Psoas muscle (tissue), 8 donors: ENCODE data around the gene PYCR2. TPM values are rescaled to one million over a fixed set of nuclear protein-coding genes. Genes with fewer than 3 reads are reported as not detected.
"Not testable (repeated sequence)": the region's sequence is repeated elsewhere in the genome, so short reads cannot be mapped to it uniquely, and the experiment has no call there.

Experiments
- ATAC-seq, 4 donors: fragments of 200-7000 bp; cut with Tn5 transposase; one replicate each; pipeline ENCODE4 v1.9.1; 2020; ENCODE audit warnings: moderate library complexity in 3 of 4, mild to moderate bottlenecking in 2 of 4
- DNase-seq, 2 donors: peaks; one replicate each; pipeline ENCODE4 v3.0.0-alpha.2; 2020
- H3K27ac ChIP-seq: fragments of 200-600 bp; one replicate; pipeline ENCODE4 v1.8.0; 2022
- H3K27me3 ChIP-seq, 3 donors: fragments of 200-600 bp in 1 of 3; one replicate each; pipeline versions ENCODE4 v1.6.1 to v1.8.0; 2013 to 2022; ENCODE audit warnings: low read length in 2 of 3, mild to moderate bottlenecking in 2 of 3, moderate library complexity in 1 of 3; ENCODE audit not compliant: insufficient read depth in 3 of 3
- H3K36me3 ChIP-seq, 2 donors: fragments of 200-600 bp in 1 of 2; one replicate each; pipeline versions ENCODE4 v1.6.1 to v1.8.0; 2013 to 2022; ENCODE audit warnings: low read depth in 1 of 2, mild to moderate bottlenecking in 1 of 2, moderate library complexity in 1 of 2; ENCODE audit not compliant: insufficient read depth in 1 of 2
- H3K4me1 ChIP-seq: fragments of 200-600 bp; one replicate; pipeline ENCODE4 v1.8.0; 2022
- H3K4me3 ChIP-seq: fragments of 200-600 bp; one replicate; pipeline ENCODE4 v1.8.0; 2022; ENCODE audit warnings: mild to moderate bottlenecking
- H3K9me3 ChIP-seq: fragments of 200-600 bp; one replicate; pipeline ENCODE4 v1.8.0; 2022
- CTCF ChIP-seq: fragments of 200-600 bp; IDR thresholded peaks from one replicate; pipeline ENCODE4 v1.8.0; 2022; ENCODE audit warnings: antibody characterized with exemption
- WGBS, 3 donors: extraction: QIAGEN DNeasy Blood & Tissue Kit; methylation state at CpG; one replicate each; pipeline versions ENCODE4 v1.1.6 to v1.1.7; 2013; 5-methylcytosine and 5-hydroxymethylcytosine counted together
- intact Hi-C, 2 donors: fragments of 100-400 bp; cut with DNase I; formaldehyde crosslinking; loops; one replicate each; pipeline versions ENCODE4 v1.11.0 to v1.14.2; 2022
- polyA plus RNA-seq, 3 donors: library from polyadenylated mRNA; stranded (reverse); fragments of 200-250 nt; gene quantifications; one replicate each; pipeline ENCODE4 v1.2.3, GENCODE V29; 2013
- total RNA-seq, 4 donors: library from RNA; stranded (reverse); fragmentation: NEBNext Ultra II Directional in 2 of 4; extraction: Animal tissue kit (Norgen Biotek cat#: 25700) in 2 of 4; gene quantifications; one replicate each; pipeline versions ENCODE4 v1.2.1 to v1.2.4, GENCODE V29; 2021 to 2023
- donor health status: healthy with polysubstance abuse.
- donor health status: DM: no; HTN: no; CAD: no; lungs with moderate emphysema.
- donor health status: Bipolar disorder and iron deficiency.
- donor health status: healthy.
- donor health status: DM: yes; HTN: yes; CAD: no.
- donor health status: DM: no; HTN: no; CAD: no.
- donor health status: DM: no; HTN: no; CAD: no.
- donor health status: DM: yes; HTN: yes; CAD: no.

The PYCR2 gene
- total and polyA plus RNA-seq, 7 donors, result 34.9 to 70.2 (median 52.0) TPM

GRCh38 chr1:225934711-225935110 is 10.7 kb upstream of the PYCR2 start:
- DNase-seq (no peak), ATAC-seq (no peak)
- intact Hi-C loops, result no loop called here
- TF ChIP-seq CTCF, result no peak
- Histone ChIP-seq H3K27me3 (no peaks in the 10 kb centered on the region), H3K4me3 (no peak overlapping the region), H3K36me3 (no peaks in the 10 kb centered on the region), H3K9me3 (no peaks in the 10 kb centered on the region), H3K27ac (no peak overlapping the region), H3K4me1 (no peaks in the 10 kb centered on the region)
- 96 to 98% (median 96%) methylated on average over 5 of the region's 5 CpGs for WGBS, 3 donors

- Histone ChIP-seq H3K4me1 (no peaks in the 10 kb centered on the region), H3K27me3 (no peaks in the 10 kb centered on the region), H3K4me3 (no peak overlapping the region), H3K27ac (no peak overlapping the region), H3K36me3 (no peaks in the 10 kb centered on the region), H3K9me3 (no peaks in the 10 kb centered on the region)
- TF ChIP-seq CTCF, result no peak
- intact Hi-C loops, result no loop called here
- WGBS, 3 donors, result 90 to 92% (median 92%) methylated on average over 2 of the region's 2 CpGs
- ATAC-seq (no peak), DNase-seq (no peak)
Measured at GRCh38 chr1:225933072-225933471, 9.0 kb upstream of the PYCR2 start.

- Histone ChIP-seq H3K9me3 (no peaks in the 10 kb centered on the region), H3K4me1 (no peaks in the 10 kb centered on the region), H3K27ac (no peak overlapping the region), H3K27me3 (no peaks in the 10 kb centered on the region), H3K4me3 (no peak overlapping the region), H3K36me3 (no peaks in the 10 kb centered on the region)
- ATAC-seq (no peak), DNase-seq (no peak)
- WGBS, 3 donors, result 74 to 89% (median 81%) methylated on average over 5 of the region's 5 CpGs
- intact Hi-C loops, result no loop called here
- TF ChIP-seq CTCF, result no peak
Measured at GRCh38 chr1:225931270-225932136, 7.5 kb upstream of the PYCR2 start.

GRCh38 chr1:225930566-225930965 is 6.5 kb upstream of the PYCR2 start:
- Histone ChIP-seq H3K9me3 (no peaks in the 10 kb centered on the region), H3K27me3 (no peaks in the 10 kb centered on the region), H3K4me1 (no peaks in the 10 kb centered on the region), H3K27ac (no peak overlapping the region), H3K36me3 (no peaks in the 10 kb centered on the region), H3K4me3 (no peak overlapping the region)
- TF ChIP-seq CTCF, result no peak
- ATAC-seq (no peak), DNase-seq (no peak)
- intact Hi-C loops, result no loop called here
- 69 to 100% (median 73%) methylated on average over 2 of the region's 2 CpGs for WGBS, 3 donors

GRCh38 chr1:225929462-225929861 is 5.4 kb upstream of the PYCR2 start:
- H3K27ac ChIP-seq, intact Hi-C loops, H3K9me3 ChIP-seq, H3K4me1 ChIP-seq, ATAC-seq, DNase-seq, H3K36me3 ChIP-seq, H3K4me3 ChIP-seq, H3K27me3 ChIP-seq: not testable (repeated sequence)
- 93 to 96% (median 94%) methylated on average over 3 of the region's 3 CpGs for WGBS, 3 donors
